ENCODE measurements around the gene NEXN.
"Not testable (repeated sequence)": the region's sequence is repeated elsewhere in the genome, so short reads cannot be mapped to it uniquely, and the experiment has no call there.

Gene NEXN

DNA sequence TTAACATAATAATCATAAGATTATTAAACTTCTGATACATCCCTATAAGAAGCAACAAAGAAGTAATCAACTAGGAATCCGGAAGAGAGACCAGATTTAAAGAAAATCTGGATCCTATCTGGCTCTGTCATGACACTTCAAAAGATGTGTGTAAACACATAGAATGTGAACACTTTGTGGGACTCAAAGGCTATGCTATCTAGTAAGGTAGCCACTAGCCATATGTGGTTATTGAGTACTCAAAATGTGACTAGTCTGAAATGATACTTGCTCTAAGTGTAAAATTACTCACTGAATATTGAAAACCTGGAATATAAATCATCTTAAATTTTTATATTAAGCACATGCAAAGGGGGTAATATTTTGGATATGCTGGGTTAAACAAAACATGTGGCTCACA lies 81.8 kb downstream of the NEXN start:
- FAIRE-seq: no peak

GRCh38 chr1:77972080-77972479 lies 83.7 kb downstream of the NEXN start:
- no peak for FAIRE-seq

DNA sequence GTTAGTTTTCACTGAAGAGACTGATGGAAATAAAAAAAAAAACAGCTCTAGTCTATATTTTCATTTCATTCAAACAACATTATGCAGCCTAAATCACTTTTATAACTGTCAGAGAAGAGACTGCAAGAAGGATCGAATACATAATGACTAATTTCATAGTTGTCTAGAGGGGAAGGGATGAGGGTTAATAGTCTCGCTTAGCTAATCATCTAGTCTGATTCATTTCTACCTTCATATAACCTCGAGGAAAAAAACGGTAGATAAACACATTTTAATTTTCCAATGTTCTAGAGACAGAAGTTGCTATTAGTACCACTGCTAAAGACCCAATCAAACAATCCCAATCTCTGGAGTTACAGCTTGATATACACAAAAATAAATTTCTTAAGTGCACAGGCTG lies 87.0 kb downstream of the NEXN start:
- FAIRE-seq: no peak

DNA sequence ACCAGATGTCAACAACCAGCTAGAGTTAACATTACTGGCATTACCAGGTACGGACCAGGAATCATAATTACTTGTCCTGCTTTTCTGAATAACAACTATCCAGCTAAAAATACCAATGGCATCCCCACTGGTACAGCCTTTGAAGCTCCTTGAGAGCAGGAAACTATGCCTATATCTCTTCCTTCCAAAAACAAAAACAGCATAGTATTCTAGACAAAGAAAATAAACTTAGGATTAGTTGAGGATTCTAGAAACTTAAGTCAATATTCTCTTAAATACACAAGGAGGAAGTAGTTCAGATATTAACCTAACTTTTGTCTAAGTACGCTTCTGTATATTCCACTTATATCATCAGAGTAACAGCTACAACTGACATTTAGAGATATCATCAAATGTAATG lies 87.5 kb downstream of the NEXN start:
- FAIRE-seq: no peak

GRCh38 chr1:77976433-77977076 lies 88.1 kb downstream of the NEXN start:
- FAIRE-seq: no peak

- FAIRE-seq: no peak
Observed at GRCh38 chr1:77977989-77978292, 89.5 kb downstream of the NEXN start.

GRCh38 chr1:77978293-77978968 lies 90.0 kb downstream of the NEXN start:
- FAIRE-seq: no peak

- no peak for FAIRE-seq
Observed at GRCh38 chr1:77978969-77979876, 90.8 kb downstream of the NEXN start, which contains the start of gene FUBP1. Gene FUBP1, minus strand, starts transcription at chr1:77979072. Its CDS starts 68 bp downstream, at chr1:77979004.

- not testable (repeated sequence) for FAIRE-seq
Observed at GRCh38 chr1:77983352-77983996, 95.0 kb downstream of the NEXN start.

DNA sequence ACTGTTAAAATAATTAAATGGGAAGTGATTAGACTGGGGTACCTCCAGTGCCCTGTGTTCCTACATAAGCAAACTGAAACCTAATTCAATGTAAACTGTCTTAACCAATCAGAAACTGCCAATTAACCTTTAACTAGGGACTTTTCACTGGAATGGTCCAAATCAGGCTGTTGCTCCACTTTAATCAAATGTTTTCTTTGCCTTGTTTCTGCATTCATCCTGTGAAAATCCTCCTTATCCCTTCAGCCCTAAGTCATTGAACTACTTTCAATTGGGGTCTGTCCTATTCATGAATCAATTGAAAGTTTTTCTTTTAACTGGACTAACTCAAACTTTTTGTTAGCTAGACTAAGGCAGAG lies 95.6 kb downstream of the NEXN start:
- FAIRE-seq: no peak

- no peak for FAIRE-seq
Observed at GRCh38 chr1:77984629-77985028, 96.2 kb downstream of the NEXN start.

DNA sequence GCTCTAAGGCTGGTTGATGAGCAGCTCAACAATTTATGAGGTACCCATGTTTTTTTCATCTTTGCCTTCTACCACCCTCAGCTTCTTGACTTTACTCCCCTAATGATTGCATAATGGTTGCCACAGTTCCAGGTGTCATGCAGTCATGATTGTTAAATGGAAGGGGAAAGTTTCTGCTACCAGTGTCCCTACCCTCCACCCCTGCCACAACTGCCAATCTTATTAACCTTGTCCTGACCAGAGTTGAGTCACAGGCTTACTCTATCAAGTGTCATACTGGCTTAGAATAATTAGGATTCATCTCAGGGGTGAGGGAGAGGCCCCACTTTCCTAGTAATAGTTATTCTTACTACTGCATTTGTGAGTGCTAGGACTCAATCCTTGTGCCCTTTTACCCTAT lies 98.4 kb downstream of the NEXN start:
- no peak for FAIRE-seq

- no peak for FAIRE-seq
Observed at GRCh38 chr1:77987919-77988318, 99.5 kb downstream of the NEXN start.

DNA sequence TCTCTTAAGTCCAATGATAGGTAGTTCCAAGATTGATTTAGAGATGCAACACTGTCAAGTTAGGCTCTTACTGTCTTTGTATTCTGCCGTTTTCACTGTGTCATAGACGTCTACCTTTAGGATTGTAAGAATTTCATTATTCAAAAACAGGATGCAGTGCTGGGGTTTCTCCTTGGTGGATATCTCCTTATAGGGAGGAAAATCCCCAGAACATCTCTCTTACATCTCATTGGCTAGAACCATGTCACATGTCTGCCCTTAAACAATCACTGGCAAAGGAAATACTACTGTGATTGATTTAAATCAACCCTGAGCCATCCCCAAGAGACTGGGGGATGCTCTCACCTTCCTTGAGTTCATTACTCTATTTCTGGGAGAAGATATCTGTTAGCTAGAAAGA lies 101.3 kb downstream of the NEXN start:
- FAIRE-seq: no peak

DNA sequence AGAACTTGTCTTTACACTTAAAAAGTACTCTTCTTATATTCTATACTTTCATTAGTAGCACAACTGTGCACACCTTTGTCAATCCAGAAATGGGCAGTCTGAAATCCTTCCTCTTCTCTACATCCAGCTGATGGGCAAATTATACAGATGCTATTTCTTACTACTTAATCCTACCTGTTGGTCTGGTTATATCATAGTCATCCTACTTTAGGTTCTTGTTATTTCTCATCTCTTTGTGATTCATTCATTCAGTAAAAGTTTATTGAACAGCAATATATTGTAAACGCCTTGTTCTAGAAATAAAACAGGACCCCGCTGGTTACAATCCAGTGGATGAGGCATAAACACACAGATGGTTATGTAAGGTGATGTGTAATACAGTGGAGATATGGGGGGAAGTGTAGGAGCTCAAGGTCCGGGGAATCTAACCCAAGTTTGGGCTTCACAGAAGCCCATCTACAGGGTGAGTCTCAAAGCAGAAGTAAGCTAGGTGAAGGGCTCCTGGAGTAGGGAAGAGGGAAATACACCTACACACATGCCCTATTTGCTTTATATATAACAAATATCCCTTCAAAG lies 102.3 kb downstream of the NEXN start:
- no peak for FAIRE-seq

GRCh38 chr1:77991638-77992037 lies 103.2 kb downstream of the NEXN start:
- peak; percentile 56 for FAIRE-seq
